ENCODE data around the gene EPHA1. TPM values are rescaled to one million over a fixed set of nuclear protein-coding genes. Genes with fewer than 3 reads are reported as not detected.
A peak's percentile ranks its signal among the peaks of the same experiment; 100 is the strongest.

Gene EPHA1
- total and polyA plus RNA-seq, 8 donors = 4.7 to 31.9 (median 10.0) TPM

DNA sequence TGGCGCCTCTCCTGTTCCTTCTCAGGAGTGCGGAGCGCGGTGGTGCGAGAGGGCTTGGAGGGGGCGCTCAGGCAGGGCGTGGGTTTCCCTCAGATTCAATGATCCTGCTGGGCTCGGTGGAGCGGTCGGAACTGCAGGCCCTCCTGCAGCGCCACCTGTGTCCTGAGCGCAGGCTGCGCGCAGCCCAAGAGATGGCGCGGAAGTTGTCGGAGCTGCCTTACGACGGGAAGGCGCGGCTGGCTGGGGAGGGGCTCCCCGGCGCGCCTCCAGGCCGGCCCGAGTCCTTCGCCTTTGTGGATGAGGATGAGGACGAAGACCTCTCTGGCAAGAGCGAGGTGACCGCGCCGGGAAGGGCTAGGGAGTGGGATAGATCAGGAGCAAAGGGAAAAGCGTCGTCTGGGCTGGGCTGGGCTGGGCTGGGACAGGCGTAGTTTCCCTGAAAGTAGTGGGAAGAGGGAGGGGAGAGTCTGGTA, 63.2 kb downstream of the EPHA1 start:
- intact Hi-C loops (cut with DNase I; ENCODE audit: low total_unique reads) = no loop called here
- DNase-seq = peak; percentile 68 to 87
- TF ChIP-seq POLR2A (IDR thresholded peaks at IDR 0.05) (no peak), POLR2AphosphoS5 (IDR thresholded peaks at IDR 0.05) (peak in 1 of 3 donors; percentile 26), CTCF (IDR thresholded peaks at IDR 0.05) (peak in 5 of 7 experiments; percentile 11 to 62 (median 33)), EP300 (IDR thresholded peaks at IDR 0.05) (no peak)
- H3K27ac ChIP-seq = no peak overlapping the region
- peaks cover 0 to 10% (median 8%) of the 10 kb centered on the region in 4 donors for H3K4me1 ChIP-seq
- 3 to 12% (median 7%) methylated on average over 26 to 35 of the region's 35 CpGs for WGBS, 5 donors
- no peaks in the 10 kb centered on the region for H3K9me3 ChIP-seq
- H3K36me3 ChIP-seq = no peaks in the 10 kb centered on the region
- peaks cover 0 to 40% (median 0%) of the 10 kb centered on the region in 3 donors for H3K27me3 ChIP-seq
- peak overlapping the region in 3 of 4 donors; percentile 4 to 32 (median 26) for H3K4me3 ChIP-seq

DNA sequence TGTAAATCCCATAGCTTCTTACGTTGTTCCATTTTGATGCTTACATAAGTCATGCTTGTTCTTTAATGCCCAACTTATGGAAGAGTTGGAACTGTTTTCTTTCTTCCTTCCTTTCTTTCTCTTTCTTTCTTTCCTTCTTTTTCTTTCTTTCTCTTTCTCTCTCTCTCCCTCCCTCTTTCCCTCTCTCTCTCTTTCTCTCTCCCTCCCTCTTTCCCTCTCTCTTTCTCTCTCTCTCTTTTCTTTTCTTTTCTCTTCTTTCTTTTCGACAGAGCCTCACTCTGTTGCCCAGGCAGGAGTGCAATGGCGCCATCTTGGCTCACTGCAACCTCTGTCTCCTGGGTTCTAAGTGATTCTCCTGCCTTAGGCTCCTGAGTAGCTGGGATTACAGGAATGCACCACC, 65.1 kb downstream of the EPHA1 start:
- H3K27me3 ChIP-seq = peaks cover 0 to 44% (median 0%) of the 10 kb centered on the region in 3 donors
- TF ChIP-seq EP300 (IDR thresholded peaks at IDR 0.05) = no peak
- no peak for TF ChIP-seq CTCF (IDR thresholded peaks at IDR 0.05)
- no peak for TF ChIP-seq POLR2A (IDR thresholded peaks at IDR 0.05)
- no peak for TF ChIP-seq POLR2AphosphoS5 (IDR thresholded peaks at IDR 0.05)

DNA sequence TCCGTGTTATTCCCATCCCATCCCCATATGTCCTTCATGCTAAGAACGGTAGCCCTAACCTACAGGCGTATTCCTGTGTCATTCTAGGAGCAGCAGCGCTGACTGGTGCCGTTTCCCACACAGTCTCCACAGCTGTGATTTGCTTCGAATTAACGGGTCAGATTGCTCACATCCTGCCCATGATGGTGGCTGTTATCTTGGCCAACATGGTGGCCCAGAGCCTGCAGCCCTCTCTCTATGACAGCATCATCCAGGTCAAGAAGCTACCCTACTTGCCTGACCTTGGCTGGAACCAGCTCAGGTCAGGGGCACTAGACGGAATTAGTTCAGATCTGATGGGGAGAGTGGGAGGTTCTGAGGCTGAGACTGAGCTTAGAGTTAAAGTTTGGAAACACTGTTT, 66.8 kb downstream of the EPHA1 start:
- Histone ChIP-seq H3K36me3 (no peaks in the 10 kb centered on the region), H3K4me3 (no peak overlapping the region), H3K4me1 (peaks cover 0 to 10% (median 8%) of the 10 kb centered on the region in 4 donors), H3K27me3 (peaks cover 0 to 47% (median 0%) of the 10 kb centered on the region in 3 donors), H3K27ac (no peak overlapping the region), H3K9me3 (no peaks in the 10 kb centered on the region)
- intact Hi-C loops (cut with DNase I; ENCODE audit: low total_unique reads) = no loop called here
- TF ChIP-seq POLR2A (IDR thresholded peaks at IDR 0.05) = no peak
- no peak for TF ChIP-seq POLR2AphosphoS5 (IDR thresholded peaks at IDR 0.05)
- WGBS, 5 donors = 87 to 95% (median 93%) methylated on average over 8 of the region's 8 CpGs
- no peak for DNase-seq

More for the DNA sequence above, 65.1 kb downstream of the EPHA1 start:
- Histone ChIP-seq H3K27ac (no peak overlapping the region), H3K9me3 (no peaks in the 10 kb centered on the region), H3K36me3 (no peaks in the 10 kb centered on the region), H3K4me1 (peaks cover 0 to 10% (median 8%) of the 10 kb centered on the region in 4 donors), H3K4me3 (no peak overlapping the region)
- intact Hi-C loops (cut with DNase I; ENCODE audit: low total_unique reads) = no loop called here
- 77 to 94% (median 87%) methylated on average over 3 of the region's 3 CpGs for WGBS, 5 donors
- DNase-seq = no peak

Small RNA genes within 50 kb of the gene (small RNA-seq; reads per million reads assigned to genes)
- 0 to 1.1 (median 0.76) reads per million in 4 donors for gene MIR6892

Other genes with a start within 250 kb of the EPHA1 start
- not detected for gene TAS2R39, start 225.4 kb downstream of the EPHA1 start, total RNA-seq
- gene TAS2R39, start 225.4 kb downstream of the EPHA1 start, polyA plus RNA-seq = not detected
- gene TAS2R40, start 186.8 kb downstream of the EPHA1 start, total RNA-seq = not detected
- not detected for gene TAS2R40, start 186.8 kb downstream of the EPHA1 start, polyA plus RNA-seq
- 100 to 1,000 TPM in 4 of 5 donors, 10 to 100 TPM in 1; 71.8 to 305 (median 164) TPM for gene GSTK1, start 145.4 kb downstream of the EPHA1 start, total RNA-seq
- 100 to 1,000 TPM; 118 to 177 (median 141) TPM for gene GSTK1, start 145.4 kb downstream of the EPHA1 start, polyA plus RNA-seq
- gene TMEM139, start 123.9 kb downstream of the EPHA1 start, total RNA-seq = 1 to 10 TPM in 4 of 5 donors, under 1 TPM in 1; 0.89 to 9.6 (median 4.6) TPM
- gene TMEM139, start 123.9 kb downstream of the EPHA1 start, polyA plus RNA-seq = 10 to 100 TPM in 1 of 3 donors, 1 to 10 TPM in 2; 5.3 to 15.3 (median 8.4) TPM
- 10 to 100 TPM; 10.5 to 27.7 (median 22.0) TPM for gene CASP2, start 120.5 kb downstream of the EPHA1 start, total RNA-seq
- 1 to 10 TPM; 4.6 to 7.0 (median 5.0) TPM for gene CASP2, start 120.5 kb downstream of the EPHA1 start, polyA plus RNA-seq
- not detected for gene CLCN1, start 92.7 kb downstream of the EPHA1 start, total RNA-seq
- under 1 TPM in 1 of 3 donors, not detected in 2; 0.28 TPM for gene CLCN1, start 92.7 kb downstream of the EPHA1 start, polyA plus RNA-seq
- gene FAM131B, start 46.1 kb downstream of the EPHA1 start, total RNA-seq = 10 to 100 TPM in 1 of 5 donors, 1 to 10 TPM in 1, under 1 TPM in 2, not detected in 1; 0.29 to 14.0 (median 0.95) TPM
- under 1 TPM; 0.33 to 0.56 (median 0.46) TPM for gene FAM131B, start 46.1 kb downstream of the EPHA1 start, polyA plus RNA-seq
- gene ZYX, start 27.5 kb downstream of the EPHA1 start, total RNA-seq = 100 to 1,000 TPM in 1 of 5 donors, 10 to 100 TPM in 4; 20.6 to 102 (median 64.0) TPM
- 10 to 100 TPM; 73.4 to 79.2 (median 74.1) TPM for gene ZYX, start 27.5 kb downstream of the EPHA1 start, polyA plus RNA-seq
- not detected for gene TAS2R60, start 34.6 kb upstream of the EPHA1 start, total RNA-seq
- not detected for gene TAS2R60, start 34.6 kb upstream of the EPHA1 start, polyA plus RNA-seq
- 1 to 10 TPM in 1 of 5 donors, not detected in 4; 1.5 TPM for gene TAS2R41, start 69.0 kb upstream of the EPHA1 start, total RNA-seq
- not detected for gene TAS2R41, start 69.0 kb upstream of the EPHA1 start, polyA plus RNA-seq
- gene CTAGE15, start 162.9 kb upstream of the EPHA1 start, total RNA-seq = 1 to 10 TPM in 3 of 5 donors, not detected in 2; 3.3 to 6.7 (median 6.4) TPM
- under 1 TPM in 1 of 3 donors, not detected in 2; 0.63 TPM for gene CTAGE15, start 162.9 kb upstream of the EPHA1 start, polyA plus RNA-seq
- gene TCAF2, start 212.1 kb upstream of the EPHA1 start, total RNA-seq = 1 to 10 TPM in 3 of 5 donors, not detected in 2; 2.6 to 3.5 (median 2.9) TPM
- 1 to 10 TPM in 1 of 3 donors, under 1 TPM in 2; 0.87 to 1.8 (median 0.92) TPM for gene TCAF2, start 212.1 kb upstream of the EPHA1 start, polyA plus RNA-seq